HS-5 (cell line): ENCODE results near the gene CYP27C1.

Source experiments
- DNase-seq: peaks from one replicate; pipeline ENCODE4 v3.0.0-alpha.2; 2012; ENCODE audit warnings: low read depth

Gene CYP27C1

GRCh38 chr2:127150996-127151395, 69.1 kb downstream of the CYP27C1 start:
- no peak for DNase-seq

- peak; percentile 94 for DNase-seq
Observed at GRCh38 chr2:127149384-127149783, 70.7 kb downstream of the CYP27C1 start.

- no peak for DNase-seq
Observed at GRCh38 chr2:127146820-127147502, 73.1 kb downstream of the CYP27C1 start.

GRCh38 chr2:127146071-127146725, 73.9 kb downstream of the CYP27C1 start:
- DNase-seq: no peak

GRCh38 chr2:127145280-127145895, 74.7 kb downstream of the CYP27C1 start:
- no peak for DNase-seq

GRCh38 chr2:127143841-127144782, 76.0 kb downstream of the CYP27C1 start:
- no peak for DNase-seq

GRCh38 chr2:127142663-127143630, 77.2 kb downstream of the CYP27C1 start:
- no peak for DNase-seq

- no peak for DNase-seq
Observed at GRCh38 chr2:127140538-127140937, 79.6 kb downstream of the CYP27C1 start.

GRCh38 chr2:127139766-127140165, 80.3 kb downstream of the CYP27C1 start:
- DNase-seq: no peak

- no peak for DNase-seq
Observed at GRCh38 chr2:127138281-127138680, 81.8 kb downstream of the CYP27C1 start.

- DNase-seq: no peak
Observed at GRCh38 chr2:127137741-127138140, 82.4 kb downstream of the CYP27C1 start.

- DNase-seq: no peak
Observed at GRCh38 chr2:127137225-127137624, 82.9 kb downstream of the CYP27C1 start.

- DNase-seq: no peak
Observed at GRCh38 chr2:127134833-127135830, 85.0 kb downstream of the CYP27C1 start.

- no peak for DNase-seq
Observed at GRCh38 chr2:127134235-127134634, 85.9 kb downstream of the CYP27C1 start.
